ENCODE results near the gene DCC.

DCC gene

GRCh38 chr18:53266850-53267249, 926.9 kb downstream of the DCC start:
- H3K9me3 ChIP-seq (ENCODE audit: low read length) = no peaks in the 10 kb centered on the region
- peaks cover 13% of the 10 kb centered on the region for H3K4me1 ChIP-seq (ENCODE audit: insufficient read depth, low read length)
- no peaks in the 10 kb centered on the region for H3K36me3 ChIP-seq (ENCODE audit: insufficient read depth, low read length)
- no peak overlapping the region for H2AFZ ChIP-seq (ENCODE audit: low read depth, low read length)
- no peak overlapping the region for H3K4me3 ChIP-seq (ENCODE audit: low read length)
- H3K27me3 ChIP-seq (ENCODE audit: insufficient read depth, low read length) = no peaks in the 10 kb centered on the region

- no peak overlapping the region for H3K4me3 ChIP-seq (ENCODE audit: low read length)
- H3K27me3 ChIP-seq (ENCODE audit: insufficient read depth, low read length) = no peaks in the 10 kb centered on the region
- no peaks in the 10 kb centered on the region for H3K36me3 ChIP-seq (ENCODE audit: insufficient read depth, low read length)
- H3K9me3 ChIP-seq (ENCODE audit: low read length) = no peaks in the 10 kb centered on the region
- H3K4me1 ChIP-seq (ENCODE audit: insufficient read depth, low read length) = peaks cover 13% of the 10 kb centered on the region
- no peak overlapping the region for H2AFZ ChIP-seq (ENCODE audit: low read depth, low read length)
These were observed 928.5 kb downstream of the DCC start for GRCh38 chr18:53268455-53268854.

- no peak overlapping the region for H3K4me3 ChIP-seq (ENCODE audit: low read length)
These were observed 941.4 kb downstream of the DCC start for GRCh38 chr18:53281406-53281805.

GRCh38 chr18:53283708-53284107, 943.7 kb downstream of the DCC start:
- Histone ChIP-seq H3K9me3 (ENCODE audit: low read length) (no peaks in the 10 kb centered on the region), H2AFZ (ENCODE audit: low read depth, low read length) (no peak overlapping the region), H3K4me3 (ENCODE audit: low read length) (no peak overlapping the region), H3K27me3 (ENCODE audit: insufficient read depth, low read length) (no peaks in the 10 kb centered on the region), H3K36me3 (ENCODE audit: insufficient read depth, low read length) (no peaks in the 10 kb centered on the region), H3K4me1 (ENCODE audit: insufficient read depth, low read length) (no peaks in the 10 kb centered on the region)

More at GRCh38 chr18:53281406-53281805, 941.4 kb downstream of the DCC start:
- H3K27me3 ChIP-seq (ENCODE audit: insufficient read depth, low read length) = no peaks in the 10 kb centered on the region
- H3K4me1 ChIP-seq (ENCODE audit: insufficient read depth, low read length) = no peaks in the 10 kb centered on the region
- H2AFZ ChIP-seq (ENCODE audit: low read depth, low read length) = no peak overlapping the region
- no peaks in the 10 kb centered on the region for H3K36me3 ChIP-seq (ENCODE audit: insufficient read depth, low read length)
- no peaks in the 10 kb centered on the region for H3K9me3 ChIP-seq (ENCODE audit: low read length)

GRCh38 chr18:53305461-53305860, 965.5 kb downstream of the DCC start:
- Histone ChIP-seq H3K36me3 (ENCODE audit: insufficient read depth, low read length) (no peaks in the 10 kb centered on the region), H2AFZ (ENCODE audit: low read depth, low read length) (no peak overlapping the region), H3K9me3 (ENCODE audit: low read length) (no peaks in the 10 kb centered on the region), H3K4me3 (ENCODE audit: low read length) (no peak overlapping the region), H3K27me3 (ENCODE audit: insufficient read depth, low read length) (no peaks in the 10 kb centered on the region), H3K4me1 (ENCODE audit: insufficient read depth, low read length) (no peaks in the 10 kb centered on the region)

- Histone ChIP-seq H3K27me3 (ENCODE audit: insufficient read depth, low read length) (no peaks in the 10 kb centered on the region), H3K4me3 (ENCODE audit: low read length) (no peak overlapping the region), H3K9me3 (ENCODE audit: low read length) (no peaks in the 10 kb centered on the region), H2AFZ (ENCODE audit: low read depth, low read length) (no peak overlapping the region), H3K36me3 (ENCODE audit: insufficient read depth, low read length) (no peaks in the 10 kb centered on the region), H3K4me1 (ENCODE audit: insufficient read depth, low read length) (no peaks in the 10 kb centered on the region)
These were observed 979.6 kb downstream of the DCC start for GRCh38 chr18:53319628-53320027.

GRCh38 chr18:53322163-53322562, 982.2 kb downstream of the DCC start:
- no peaks in the 10 kb centered on the region for H3K36me3 ChIP-seq (ENCODE audit: insufficient read depth, low read length)
- H3K4me3 ChIP-seq (ENCODE audit: low read length) = no peak overlapping the region
- H2AFZ ChIP-seq (ENCODE audit: low read depth, low read length) = no peak overlapping the region
- no peaks in the 10 kb centered on the region for H3K27me3 ChIP-seq (ENCODE audit: insufficient read depth, low read length)
- H3K9me3 ChIP-seq (ENCODE audit: low read length) = no peaks in the 10 kb centered on the region
- no peaks in the 10 kb centered on the region for H3K4me1 ChIP-seq (ENCODE audit: insufficient read depth, low read length)

GRCh38 chr18:53324353-53324752, 984.4 kb downstream of the DCC start:
- Histone ChIP-seq H3K4me3 (ENCODE audit: low read length) (no peak overlapping the region), H3K27me3 (ENCODE audit: insufficient read depth, low read length) (no peaks in the 10 kb centered on the region), H3K36me3 (ENCODE audit: insufficient read depth, low read length) (no peaks in the 10 kb centered on the region), H3K9me3 (ENCODE audit: low read length) (no peaks in the 10 kb centered on the region), H2AFZ (ENCODE audit: low read depth, low read length) (no peak overlapping the region), H3K4me1 (ENCODE audit: insufficient read depth, low read length) (no peaks in the 10 kb centered on the region)

GRCh38 chr18:53360501-53361443, 1020.8 kb downstream of the DCC start:
- Histone ChIP-seq H3K9me3 (ENCODE audit: low read length) (no peaks in the 10 kb centered on the region), H2AFZ (ENCODE audit: low read depth, low read length) (no peak overlapping the region), H3K4me1 (ENCODE audit: insufficient read depth, low read length) (no peaks in the 10 kb centered on the region), H3K36me3 (ENCODE audit: insufficient read depth, low read length) (no peaks in the 10 kb centered on the region), H3K4me3 (ENCODE audit: low read length) (no peak overlapping the region), H3K27me3 (ENCODE audit: insufficient read depth, low read length) (no peaks in the 10 kb centered on the region)

- Histone ChIP-seq H3K4me3 (ENCODE audit: low read length) (no peak overlapping the region), H3K9me3 (ENCODE audit: low read length) (no peaks in the 10 kb centered on the region), H3K27me3 (ENCODE audit: insufficient read depth, low read length) (no peaks in the 10 kb centered on the region), H3K4me1 (ENCODE audit: insufficient read depth, low read length) (no peaks in the 10 kb centered on the region), H3K36me3 (ENCODE audit: insufficient read depth, low read length) (no peaks in the 10 kb centered on the region), H2AFZ (ENCODE audit: low read depth, low read length) (no peak overlapping the region)
These were observed 1035.6 kb downstream of the DCC start for GRCh38 chr18:53375621-53376020.

GRCh38 chr18:53380063-53380639, 1040.2 kb downstream of the DCC start:
- Histone ChIP-seq H3K36me3 (ENCODE audit: insufficient read depth, low read length) (no peaks in the 10 kb centered on the region), H3K4me1 (ENCODE audit: insufficient read depth, low read length) (no peaks in the 10 kb centered on the region), H3K9me3 (ENCODE audit: low read length) (no peaks in the 10 kb centered on the region), H2AFZ (ENCODE audit: low read depth, low read length) (no peak overlapping the region), H3K27me3 (ENCODE audit: insufficient read depth, low read length) (no peaks in the 10 kb centered on the region), H3K4me3 (ENCODE audit: low read length) (no peak overlapping the region)

GRCh38 chr18:53382870-53383269, 1042.9 kb downstream of the DCC start:
- Histone ChIP-seq H3K9me3 (ENCODE audit: low read length) (no peaks in the 10 kb centered on the region), H2AFZ (ENCODE audit: low read depth, low read length) (no peak overlapping the region), H3K4me1 (ENCODE audit: insufficient read depth, low read length) (no peaks in the 10 kb centered on the region), H3K36me3 (ENCODE audit: insufficient read depth, low read length) (no peaks in the 10 kb centered on the region), H3K4me3 (ENCODE audit: low read length) (no peak overlapping the region), H3K27me3 (ENCODE audit: insufficient read depth, low read length) (no peaks in the 10 kb centered on the region)

- no peaks in the 10 kb centered on the region for H3K9me3 ChIP-seq (ENCODE audit: low read length)
- H3K4me3 ChIP-seq (ENCODE audit: low read length) = no peak overlapping the region
- no peaks in the 10 kb centered on the region for H3K4me1 ChIP-seq (ENCODE audit: insufficient read depth, low read length)
- H3K36me3 ChIP-seq (ENCODE audit: insufficient read depth, low read length) = no peaks in the 10 kb centered on the region
- H2AFZ ChIP-seq (ENCODE audit: low read depth, low read length) = no peak overlapping the region
- H3K27me3 ChIP-seq (ENCODE audit: insufficient read depth, low read length) = no peaks in the 10 kb centered on the region
These were observed 1045.9 kb downstream of the DCC start for GRCh38 chr18:53385889-53386288.

Data from neuron (in vitro differentiated cells).